Activated CD4-positive, alpha-beta memory T cell treated with anti-CD3 and anti-CD28 coated beads, Interleukin-2, amount 10 ng/mL, durations not matched to agents 7 days and 5 days (primary cell): ENCODE data around the gene TMEM59. TPM values are rescaled to one million over a fixed set of nuclear protein-coding genes. Genes with fewer than 3 reads are reported as not detected.
"Not testable (repeated sequence)": the region's sequence is repeated elsewhere in the genome, so short reads cannot be mapped to it uniquely, and the experiment has no call there.

ENCODE experiments used
- CTCF ChIA-PET: fragments of 350-600 bp; sonication (Branson Sonifier 250); formaldehyde crosslinking; loops from one replicate; lab custom pipeline; 2021; ENCODE audit warnings: antibody characterized with exemption, inconsistent platforms; lab: Charles Lee
- POLR2A ChIA-PET: fragments of 350-600 bp; sonication (Branson Sonifier 250); formaldehyde crosslinking; loops from one replicate; lab custom pipeline; 2021; ENCODE audit warnings: antibody characterized with exemption; lab: Charles Lee
- DNase-seq: peaks from one replicate; pipeline ENCODE4 v3.0.0-alpha.2; 2020
- H3K27ac Mint-ChIP-seq: one replicate; pipeline ENCODE4 v1.8.0; 2021; ENCODE audit warnings: mild to moderate bottlenecking, mixed read lengths
- H3K27me3 Mint-ChIP-seq: one replicate; pipeline ENCODE4 v1.8.0; 2021; ENCODE audit warnings: mixed read lengths
- H3K36me3 Mint-ChIP-seq: one replicate; pipeline ENCODE4 v1.8.0; 2021; ENCODE audit warnings: low read depth, mixed read lengths
- H3K4me1 Mint-ChIP-seq: one replicate; pipeline ENCODE4 v1.8.0; 2021; ENCODE audit warnings: mixed read lengths
- H3K4me3 Mint-ChIP-seq: one replicate; pipeline ENCODE4 v1.8.0; 2021; ENCODE audit warnings: mild to moderate bottlenecking, mixed read lengths
- H3K9me3 Mint-ChIP-seq: one replicate; pipeline ENCODE4 v1.8.0; 2021; ENCODE audit warnings: mixed read lengths
- total RNA-seq, 2 experiments: library from RNA; stranded (reverse); gene quantifications; one replicate each; pipeline ENCODE4 v1.2.3, GENCODE V29; 2021

The TMEM59 gene
- total RNA-seq, 2 experiments from 2014 or later: 278 to 280 TPM

DNA sequence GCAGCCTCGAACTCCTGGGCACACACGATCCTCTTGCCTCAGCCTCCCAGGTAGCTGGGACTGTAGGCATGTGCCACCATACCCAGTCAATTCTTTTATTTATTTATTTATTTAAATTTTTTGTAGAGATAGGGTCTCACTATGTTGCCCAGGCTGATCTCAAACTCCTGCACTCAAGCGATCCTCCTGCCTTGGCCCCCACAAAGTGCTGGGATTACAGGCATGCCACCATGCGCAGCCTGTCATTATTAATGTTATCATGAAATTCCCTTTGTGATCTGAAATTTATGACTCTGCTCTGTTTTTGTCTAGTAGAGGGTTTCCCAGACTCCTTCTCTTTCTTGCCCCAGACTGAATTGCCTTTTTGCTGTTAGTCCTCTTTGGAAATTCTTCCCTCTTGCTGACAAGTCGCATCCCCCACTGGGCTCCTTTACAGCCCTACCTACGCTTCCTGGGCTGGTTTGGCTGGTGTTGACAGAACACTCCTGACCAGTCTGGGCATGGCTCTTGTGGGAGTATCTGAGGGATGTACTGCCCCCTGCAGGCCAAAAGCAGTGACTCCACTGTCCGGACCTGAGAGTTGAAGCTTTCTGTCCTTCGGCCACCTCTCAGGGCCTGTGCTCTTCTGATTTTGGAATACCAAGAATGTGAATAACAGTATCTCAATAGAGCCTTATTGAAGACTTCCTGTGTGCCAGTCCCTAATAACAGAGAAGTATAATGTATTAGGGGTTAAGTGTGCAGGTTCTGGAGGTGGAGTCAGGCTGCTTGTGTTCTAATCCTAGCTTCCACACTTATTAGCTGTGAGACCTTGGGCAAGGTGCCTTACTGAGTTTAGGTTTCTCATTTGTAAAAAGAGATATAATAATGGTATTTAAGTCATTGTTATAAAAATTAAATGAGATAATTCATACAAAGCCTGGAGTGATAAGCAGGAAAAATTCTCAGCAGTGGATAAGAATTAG is 28.6 kb upstream of the TMEM59 start:
- Mint-ChIP-seq H3K4me1 (peaks cover 5% of the 10 kb centered on the region), H3K27me3 (no peaks in the 10 kb centered on the region), H3K4me3 (no peak overlapping the region), H3K36me3 (peaks cover 4% of the 10 kb centered on the region), H3K9me3 (no peaks in the 10 kb centered on the region), H3K27ac (no peak overlapping the region)
- ChIA-PET CTCF (interaction anchor here (0.6 to 3.0 kb wide), 19 partner anchors 9 to 410 kb away, joined by 3 to 23 read pairs (median 5); partner anchors contain the start of genes SSBP3, TCEANC2 and TMEM59), POLR2A (interaction anchor here (1.2 kb wide), 1 partner anchor 408 kb away, joined by 3 read pairs; no protein-coding TSS in a partner anchor)
- DNase-seq: peak; percentile 66

DNA sequence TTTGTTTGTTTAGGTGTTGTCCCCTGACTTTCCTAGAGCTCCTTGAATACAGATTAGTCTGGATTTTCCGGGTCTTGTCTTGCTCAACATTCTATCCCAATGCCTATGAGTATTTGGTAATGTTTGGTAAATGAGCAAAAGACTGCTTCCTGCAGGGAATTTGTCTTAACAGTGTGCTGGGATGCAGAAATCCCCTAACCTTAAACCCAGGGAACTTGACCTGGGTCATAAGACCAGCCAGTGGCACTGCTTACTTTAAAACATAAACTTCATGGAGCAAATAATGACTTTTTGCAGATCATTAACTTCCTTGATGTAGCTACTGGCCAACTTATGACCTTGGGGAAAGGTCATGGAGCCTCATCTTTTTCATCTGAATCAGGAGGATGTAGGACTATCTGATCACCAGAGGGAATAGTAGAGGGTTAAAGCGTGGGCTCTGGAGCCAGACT is 27.6 kb upstream of the TMEM59 start:
- CTCF ChIA-PET: interaction anchor here (0.7 to 3.0 kb wide), 5 partner anchors 8 to 411 kb away, joined by 3 to 23 read pairs (median 8); no protein-coding TSS in a partner anchor
- Mint-ChIP-seq H3K27me3 (no peaks in the 10 kb centered on the region), H3K4me3 (no peak overlapping the region), H3K27ac (no peak overlapping the region), H3K9me3 (no peaks in the 10 kb centered on the region), H3K4me1 (peaks cover 5% of the 10 kb centered on the region), H3K36me3 (peaks cover 8% of the 10 kb centered on the region)
- no peak for DNase-seq
- POLR2A ChIA-PET: interaction anchor here (1.2 kb wide), 1 partner anchor 409 kb away, joined by 3 read pairs; no protein-coding TSS in a partner anchor

DNA sequence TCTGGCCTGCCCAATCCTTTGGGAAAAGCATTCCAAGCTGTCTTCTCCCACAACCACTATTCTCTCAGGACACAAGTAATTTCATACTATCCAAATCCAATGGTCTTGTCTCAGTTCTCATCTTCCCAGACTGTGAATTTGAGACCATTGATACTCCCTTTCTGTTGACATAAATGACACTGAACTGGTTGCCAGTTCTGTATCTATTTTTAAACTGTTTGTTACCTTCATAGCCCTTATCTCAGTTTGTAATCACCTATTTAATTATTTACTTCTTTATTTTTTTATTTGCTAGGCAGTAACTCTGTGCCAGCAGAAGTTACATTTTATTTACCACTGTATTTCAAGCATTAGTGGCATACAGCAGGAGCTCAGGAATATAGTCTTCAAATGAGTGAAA is 24.4 kb upstream of the TMEM59 start:
- Mint-ChIP-seq H3K36me3 (peaks cover 8% of the 10 kb centered on the region), H3K4me1 (peaks cover 5% of the 10 kb centered on the region), H3K27me3 (no peaks in the 10 kb centered on the region), H3K27ac (no peak overlapping the region), H3K4me3 (no peak overlapping the region), H3K9me3 (no peaks in the 10 kb centered on the region)
- DNase-seq: no peak
- ChIA-PET CTCF (interaction anchor here (1.6 kb wide), 1 partner anchor 412 kb away, joined by 5 read pairs; no protein-coding TSS in a partner anchor), POLR2A (interaction anchor here (0.8 kb wide), 1 partner anchor 422 kb away, joined by 3 read pairs; no protein-coding TSS in a partner anchor)

DNA sequence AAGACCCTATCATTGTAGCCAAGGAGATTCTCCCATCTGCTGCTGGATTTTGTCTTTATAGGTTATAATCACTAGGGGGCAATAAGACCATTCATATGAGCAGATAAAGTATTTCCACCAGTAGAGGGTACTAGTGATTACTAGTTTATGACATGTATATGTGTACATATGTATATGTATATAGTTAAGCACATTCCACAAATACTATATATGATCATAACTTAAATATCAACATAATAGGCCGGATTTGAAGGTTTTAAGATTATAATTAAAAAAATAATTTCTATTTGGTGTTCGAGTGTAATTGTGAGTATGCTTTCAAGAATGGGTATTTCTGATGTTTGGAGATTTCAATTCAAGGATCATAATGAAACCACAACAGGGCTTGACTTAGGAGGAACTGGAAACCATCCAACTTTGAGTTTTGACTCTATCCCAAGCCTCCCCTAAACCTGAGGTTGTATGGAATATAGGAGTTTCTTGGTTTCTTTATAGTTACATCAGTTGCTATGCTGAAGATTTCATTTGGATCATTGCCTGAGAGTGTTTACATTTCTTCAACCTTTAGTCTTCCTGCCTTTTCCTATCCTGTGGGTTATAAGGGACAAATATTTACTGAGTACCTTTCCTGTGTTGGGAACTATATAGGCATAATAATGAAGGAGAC is 17.3 kb upstream of the TMEM59 start:
- no peak overlapping the region for H3K27ac Mint-ChIP-seq
- ChIA-PET POLR2A (interaction anchor here (1.3 kb wide), 1 partner anchor 11 kb away, joined by 3 read pairs; no protein-coding TSS in a partner anchor), CTCF (interaction anchor here (1.1 to 4.4 kb wide), 4 partner anchors 9 to 419 kb away, joined by 4 to 23 read pairs (median 12); no protein-coding TSS in a partner anchor)

DNA sequence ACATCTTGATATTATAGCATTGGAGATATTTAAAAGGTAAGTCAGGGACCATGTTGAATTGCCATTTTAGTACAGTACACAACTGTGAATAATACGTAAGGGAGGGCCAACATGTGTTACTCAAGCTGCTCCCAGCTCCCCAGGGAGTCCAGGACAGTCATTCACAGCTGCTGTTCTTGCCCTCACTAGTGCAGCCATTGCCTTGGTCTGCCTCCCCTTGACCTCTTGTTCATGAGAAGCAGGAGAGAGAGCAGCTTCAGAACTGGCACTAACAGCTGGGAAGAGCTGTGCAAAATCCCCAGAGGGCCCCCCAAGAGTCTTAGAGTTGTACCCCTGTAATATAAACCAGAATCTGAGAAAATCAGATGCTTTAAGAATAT is 16.8 kb upstream of the TMEM59 start:
- no peaks in the 10 kb centered on the region for H3K27me3 Mint-ChIP-seq
- no peak for DNase-seq
- POLR2A ChIA-PET: interaction anchor here (1.3 kb wide), 1 partner anchor 10 kb away, joined by 3 read pairs; no protein-coding TSS in a partner anchor
- CTCF ChIA-PET: interaction anchor here (1.1 to 4.4 kb wide), 3 partner anchors 8 to 420 kb away, joined by 4 to 18 read pairs (median 5); no protein-coding TSS in a partner anchor
- H3K36me3 Mint-ChIP-seq: peaks cover 15% of the 10 kb centered on the region
- no peaks in the 10 kb centered on the region for H3K9me3 Mint-ChIP-seq
- H3K4me1 Mint-ChIP-seq: no peaks in the 10 kb centered on the region
- no peak overlapping the region for H3K27ac Mint-ChIP-seq
- H3K4me3 Mint-ChIP-seq: no peak overlapping the region

More for the DNA sequence above, 17.3 kb upstream of the TMEM59 start:
- Mint-ChIP-seq H3K4me3 (no peak overlapping the region), H3K36me3 (peaks cover 15% of the 10 kb centered on the region), H3K27me3 (no peaks in the 10 kb centered on the region), H3K9me3 (no peaks in the 10 kb centered on the region), H3K4me1 (no peaks in the 10 kb centered on the region)
- DNase-seq: no peak

DNA sequence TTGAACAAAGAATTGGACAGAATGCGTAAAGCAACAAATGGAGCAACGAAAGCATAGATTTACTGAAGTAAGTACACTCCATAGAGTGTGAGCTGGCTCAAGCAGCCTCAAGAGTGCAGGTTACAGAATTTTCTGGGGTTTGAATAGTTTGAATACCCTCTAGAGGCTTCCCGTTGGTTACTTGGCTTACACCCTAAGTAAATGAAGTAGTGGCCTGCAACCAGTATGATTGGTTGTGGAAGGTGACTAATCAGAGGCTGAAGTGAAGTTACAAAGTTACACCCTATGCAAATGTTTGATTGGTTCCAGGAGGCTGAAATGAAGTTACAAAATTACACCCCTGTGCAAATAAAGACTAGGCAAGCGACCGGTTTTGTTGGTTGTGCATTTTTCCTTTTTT is 11.3 kb upstream of the TMEM59 start:
- Mint-ChIP-seq H3K9me3 (no peaks in the 10 kb centered on the region), H3K4me3 (no peak overlapping the region), H3K4me1 (no peaks in the 10 kb centered on the region), H3K27me3 (no peaks in the 10 kb centered on the region), H3K36me3 (peaks cover 5% of the 10 kb centered on the region), H3K27ac (no peak overlapping the region)
- DNase-seq: no peak
- ChIA-PET POLR2A (interaction anchor here (1.0 kb wide), 1 partner anchor 10 kb away, joined by 4 read pairs; no protein-coding TSS in a partner anchor), CTCF (no interaction called here)

DNA sequence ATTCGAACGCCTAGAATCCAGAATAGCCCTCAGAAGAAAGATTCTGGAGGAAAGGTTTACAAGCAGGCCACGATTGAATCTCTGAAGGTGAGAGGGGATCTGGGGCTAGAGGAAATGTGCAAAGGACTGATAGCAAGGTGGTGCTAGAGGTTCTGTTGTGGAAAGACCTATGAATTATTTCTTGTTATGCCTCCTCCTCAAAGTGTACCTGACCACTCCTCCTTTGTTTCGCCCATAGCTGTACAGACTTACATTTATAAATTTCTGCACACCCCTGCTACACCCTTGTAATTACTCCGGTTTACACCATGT is 1.4 kb upstream of the TMEM59 start:
- Mint-ChIP-seq H3K36me3 (peaks cover 26% of the 10 kb centered on the region), H3K4me3 (no peak overlapping the region), H3K27ac (no peak overlapping the region), H3K4me1 (peaks cover 38% of the 10 kb centered on the region), H3K9me3 (no peaks in the 10 kb centered on the region), H3K27me3 (no peaks in the 10 kb centered on the region)
- CTCF ChIA-PET: interaction anchor here (1.1 to 1.5 kb wide), 3 partner anchors 145 to 663 kb away, joined by 3 to 4 read pairs (median 4); partner anchors contain the start of genes CYB5RL and MRPL37
- DNase-seq: no peak
- POLR2A ChIA-PET: interaction anchor here (0.8 to 5.1 kb wide), 6 partner anchors 10 to 661 kb away, joined by 3 to 51 read pairs (median 6); partner anchors contain the start of genes IFT25, LRRC42 and TTC4

DNA sequence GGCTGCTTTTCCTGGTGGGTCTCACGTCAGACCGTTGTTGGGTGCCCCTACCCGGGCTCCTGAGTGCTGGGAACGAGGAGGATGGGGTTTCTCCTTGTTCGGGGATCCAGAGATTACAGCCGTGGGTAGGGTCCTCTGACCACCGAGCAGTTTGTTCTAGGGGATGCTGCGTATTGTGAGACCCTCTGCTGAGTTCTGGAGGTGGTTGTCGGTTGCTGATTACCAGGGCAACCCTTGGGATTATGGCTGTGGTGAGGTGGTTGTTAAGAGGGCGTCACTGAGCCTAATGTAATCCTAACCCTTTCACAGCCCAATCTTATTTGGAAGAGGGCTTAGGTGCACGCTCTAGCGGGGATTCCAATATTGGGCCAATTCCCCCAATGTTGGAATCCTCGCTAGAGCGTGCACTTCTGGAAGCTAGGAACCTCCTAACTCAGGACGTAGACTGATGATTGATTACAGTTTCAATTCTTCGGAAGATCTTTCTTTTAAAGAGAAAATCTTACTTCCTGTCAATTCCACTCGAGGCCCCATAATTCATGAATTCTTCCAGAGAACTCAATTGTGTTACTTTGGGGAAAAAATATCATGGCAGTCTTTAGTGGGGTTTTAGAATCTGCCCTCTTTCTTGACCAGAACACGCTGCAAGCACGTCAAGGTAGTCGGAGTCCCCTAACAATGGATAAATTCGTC is 887 bp upstream of the TMEM59 start:
- Mint-ChIP-seq H3K4me3 (no peak overlapping the region), H3K9me3 (no peaks in the 10 kb centered on the region), H3K27me3 (no peaks in the 10 kb centered on the region), H3K36me3 (peaks cover 24% of the 10 kb centered on the region), H3K27ac (no peak overlapping the region), H3K4me1 (peaks cover 38% of the 10 kb centered on the region)
- ChIA-PET POLR2A (interaction anchor here (0.8 to 5.1 kb wide), 14 partner anchors 9 to 831 kb away, joined by 3 to 51 read pairs (median 4); partner anchors contain the start of genes CYB5RL, IFT25, LRRC42 and MRPL37), CTCF (interaction anchor here (1.1 to 2.6 kb wide), 10 partner anchors 10 to 663 kb away, joined by 3 to 8 read pairs (median 4); partner anchors contain the start of genes CYB5RL and MRPL37)
- DNase-seq: no peak

DNA sequence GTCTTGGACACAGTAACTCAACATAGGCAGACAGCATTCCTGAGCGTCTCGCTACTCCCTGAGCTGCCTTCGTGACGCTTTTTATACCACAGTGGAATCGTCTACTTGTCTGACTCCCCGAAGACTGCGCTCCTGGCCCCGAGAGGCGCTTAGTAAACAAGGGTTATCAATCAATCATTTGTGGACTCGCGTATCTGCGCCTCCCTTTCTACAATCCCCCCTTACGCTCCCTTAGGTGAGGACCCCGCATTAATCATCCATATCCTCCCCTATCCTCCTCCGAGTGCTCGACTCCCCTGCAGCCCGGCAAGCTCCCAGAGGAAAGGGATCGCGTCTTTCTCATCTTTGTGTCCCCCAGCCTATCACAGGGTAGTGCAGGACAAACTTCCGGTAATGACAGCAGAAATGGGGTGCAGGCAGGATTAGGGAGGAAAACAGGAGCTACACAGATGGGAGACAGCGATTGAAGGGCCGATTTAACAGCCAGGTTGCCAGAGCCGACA is 522 bp downstream of the TMEM59 start:
- peak; percentile 48 for DNase-seq
- H3K27ac Mint-ChIP-seq: no peak overlapping the region
- H3K27me3 Mint-ChIP-seq: no peaks in the 10 kb centered on the region
- no peaks in the 10 kb centered on the region for H3K9me3 Mint-ChIP-seq
- H3K4me3 Mint-ChIP-seq: no peak overlapping the region
- peaks cover 16% of the 10 kb centered on the region for H3K36me3 Mint-ChIP-seq
- H3K4me1 Mint-ChIP-seq: peaks cover 37% of the 10 kb centered on the region
- POLR2A ChIA-PET: interaction anchor here (0.6 to 5.1 kb wide), 14 partner anchors 9 to 832 kb away, joined by 3 to 51 read pairs (median 4); partner anchors contain the start of genes CYB5RL, IFT25, LRRC42 and MRPL37
- CTCF ChIA-PET: interaction anchor here (0.9 to 2.6 kb wide), 9 partner anchors 9 to 437 kb away, joined by 3 to 8 read pairs (median 4); partner anchors contain the start of genes CYB5RL and MRPL37

DNA sequence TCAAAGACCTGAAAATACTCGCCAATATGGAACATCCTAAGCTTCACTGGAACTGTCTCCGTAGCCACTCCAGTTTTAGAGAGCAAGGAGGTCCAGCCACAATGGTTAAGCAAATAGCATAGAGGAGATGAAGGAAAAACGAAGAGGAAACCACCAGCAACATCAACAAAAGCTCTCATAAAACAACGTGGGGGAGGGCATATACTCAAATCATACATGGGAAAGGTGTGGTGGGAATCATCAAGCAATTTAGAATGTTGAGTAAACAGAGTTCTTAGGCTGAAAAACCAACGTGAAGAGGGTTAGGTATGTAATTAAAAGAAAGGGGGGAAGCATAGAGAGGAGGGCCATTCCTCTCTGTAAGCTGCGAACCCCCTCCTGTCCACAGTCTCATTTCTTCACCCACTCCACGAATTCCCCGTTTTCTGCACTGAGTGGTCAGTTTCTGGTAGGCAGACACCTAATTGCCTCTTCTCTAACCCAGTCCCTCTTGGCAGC is 1.0 kb downstream of the TMEM59 start:
- Mint-ChIP-seq H3K27me3 (no peaks in the 10 kb centered on the region), H3K4me1 (peaks cover 38% of the 10 kb centered on the region), H3K9me3 (no peaks in the 10 kb centered on the region), H3K4me3 (no peak overlapping the region), H3K27ac (no peak overlapping the region), H3K36me3 (peaks cover 12% of the 10 kb centered on the region)
- DNase-seq: no peak
- ChIA-PET CTCF (interaction anchor here (1.1 to 2.6 kb wide), 3 partner anchors 17 to 192 kb away, joined by 4 to 8 read pairs (median 7); no protein-coding TSS in a partner anchor), POLR2A (interaction anchor here (0.7 to 5.1 kb wide), 8 partner anchors 9 to 756 kb away, joined by 3 to 51 read pairs (median 6); partner anchors contain the start of genes CYB5RL, IFT25, LRRC42 and MRPL37)

DNA sequence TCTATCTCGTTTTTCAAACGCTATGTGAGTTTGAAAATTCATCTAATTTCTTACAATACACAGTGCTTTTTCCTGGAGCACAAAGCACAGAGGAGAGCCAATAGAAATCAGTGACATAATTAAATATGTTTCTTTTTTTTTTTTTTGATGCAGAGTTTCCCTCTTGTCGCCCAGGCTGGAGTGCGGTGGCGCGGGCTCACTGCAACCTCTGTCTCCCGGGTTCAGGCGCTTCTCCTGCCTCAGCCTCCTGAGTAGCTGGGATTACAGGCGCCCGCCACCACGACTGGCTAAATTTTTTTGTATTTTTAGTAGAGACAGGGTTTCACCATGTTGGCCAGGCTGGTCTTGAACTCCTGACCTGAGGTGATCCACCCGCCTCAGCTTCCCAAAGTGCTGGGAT is 2.6 kb downstream of the TMEM59 start:
- not testable (repeated sequence) for H3K27me3 Mint-ChIP-seq, H3K27ac Mint-ChIP-seq, H3K4me3 Mint-ChIP-seq, DNase-seq, H3K9me3 Mint-ChIP-seq, H3K36me3 Mint-ChIP-seq
- CTCF ChIA-PET: interaction anchor here (0.6 to 1.9 kb wide), 2 partner anchors 18 to 31 kb away, joined by 3 to 6 read pairs; no protein-coding TSS in a partner anchor
- POLR2A ChIA-PET: interaction anchor here (5.1 kb wide), 1 partner anchor 104 kb away, joined by 51 read pairs; the partner anchor contains the start of genes IFT25 and LRRC42
- H3K4me1 Mint-ChIP-seq: peaks cover 32% of the 10 kb centered on the region
